GM21515 (cell line): ENCODE data around the gene PPP6R3.
"Not testable (repeated sequence)": the region's sequence is repeated elsewhere in the genome, so short reads cannot be mapped to it uniquely, and the experiment has no call there.

Experiments
- ATAC-seq: cut with Tn5 transposase; IDR thresholded peaks from one replicate; pipeline ENCODE4 v1.9.1; 2021; ENCODE audit not compliant: unreplicated experiment

The PPP6R3 gene

DNA sequence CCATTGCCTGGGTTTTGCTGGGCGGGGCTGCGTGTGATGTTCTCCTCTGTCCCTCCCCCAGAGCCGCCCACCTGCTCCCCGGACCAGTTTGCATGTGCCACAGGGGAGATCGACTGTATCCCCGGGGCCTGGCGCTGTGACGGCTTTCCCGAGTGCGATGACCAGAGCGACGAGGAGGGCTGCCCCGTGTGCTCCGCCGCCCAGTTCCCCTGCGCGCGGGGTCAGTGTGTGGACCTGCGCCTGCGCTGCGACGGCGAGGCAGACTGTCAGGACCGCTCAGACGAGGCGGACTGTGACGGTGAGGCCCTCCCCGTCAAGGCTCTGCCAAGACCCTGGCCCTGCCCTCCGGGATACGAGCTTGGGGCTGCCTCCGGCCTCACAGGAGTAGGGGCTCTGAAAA lies 27.0 kb upstream of the PPP6R3 start:
- ATAC-seq = no peak

DNA sequence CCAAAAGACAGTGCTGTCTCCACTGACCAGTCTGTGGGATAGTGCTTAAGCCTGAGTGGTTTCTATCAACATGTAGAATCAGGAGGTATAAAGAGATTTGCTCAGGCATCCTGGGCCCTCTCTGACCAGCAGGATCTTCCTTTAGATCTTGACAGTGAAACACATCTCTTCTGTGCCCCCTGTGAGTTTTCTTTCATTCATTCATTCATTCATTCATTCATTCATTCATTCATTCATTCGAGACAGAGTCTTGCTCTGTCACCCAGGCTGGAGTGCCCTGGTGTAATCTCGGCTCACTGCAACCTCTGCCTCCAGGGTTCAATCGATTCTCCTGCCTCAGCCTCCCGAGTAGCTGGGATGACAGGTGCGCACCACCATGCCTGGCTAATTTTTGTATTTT lies 26.4 kb upstream of the PPP6R3 start:
- ATAC-seq = not testable (repeated sequence)

DNA sequence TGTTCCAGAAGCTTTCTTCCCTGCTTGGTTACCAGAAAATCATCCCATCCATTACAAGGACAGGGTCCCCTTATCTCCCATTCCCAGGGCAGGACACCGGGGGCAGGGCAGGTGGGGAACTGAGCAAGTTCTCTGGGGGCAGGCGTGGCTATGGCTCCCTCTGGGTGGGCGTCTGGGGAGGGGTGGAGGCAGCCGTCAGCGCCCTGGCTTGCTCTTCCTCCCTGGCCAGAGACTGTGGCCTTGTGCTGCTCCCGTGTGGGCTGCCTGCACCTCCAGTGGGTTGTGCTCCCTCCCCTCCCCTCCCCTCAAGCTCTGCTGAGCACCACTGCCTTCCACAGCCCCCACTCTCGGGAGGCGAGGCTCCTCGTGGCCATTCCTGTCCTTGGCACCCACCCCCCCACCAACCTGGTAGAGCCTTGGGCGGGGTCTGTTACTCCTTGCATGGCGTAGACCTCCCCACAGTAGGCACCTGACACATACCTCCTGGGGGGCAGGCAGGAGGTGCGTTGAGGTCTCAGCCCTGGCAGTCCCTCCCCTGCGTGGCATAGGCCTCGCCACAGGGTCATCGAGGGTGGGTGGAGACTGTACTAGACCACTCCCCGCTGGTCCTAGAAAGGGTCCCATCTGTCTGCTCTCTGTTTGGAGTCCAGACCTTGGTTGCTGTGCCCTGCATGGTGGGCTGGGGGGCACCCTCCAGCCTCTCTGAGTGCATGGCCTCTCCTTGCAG lies 24.2 kb upstream of the PPP6R3 start:
- ATAC-seq = no peak

DNA sequence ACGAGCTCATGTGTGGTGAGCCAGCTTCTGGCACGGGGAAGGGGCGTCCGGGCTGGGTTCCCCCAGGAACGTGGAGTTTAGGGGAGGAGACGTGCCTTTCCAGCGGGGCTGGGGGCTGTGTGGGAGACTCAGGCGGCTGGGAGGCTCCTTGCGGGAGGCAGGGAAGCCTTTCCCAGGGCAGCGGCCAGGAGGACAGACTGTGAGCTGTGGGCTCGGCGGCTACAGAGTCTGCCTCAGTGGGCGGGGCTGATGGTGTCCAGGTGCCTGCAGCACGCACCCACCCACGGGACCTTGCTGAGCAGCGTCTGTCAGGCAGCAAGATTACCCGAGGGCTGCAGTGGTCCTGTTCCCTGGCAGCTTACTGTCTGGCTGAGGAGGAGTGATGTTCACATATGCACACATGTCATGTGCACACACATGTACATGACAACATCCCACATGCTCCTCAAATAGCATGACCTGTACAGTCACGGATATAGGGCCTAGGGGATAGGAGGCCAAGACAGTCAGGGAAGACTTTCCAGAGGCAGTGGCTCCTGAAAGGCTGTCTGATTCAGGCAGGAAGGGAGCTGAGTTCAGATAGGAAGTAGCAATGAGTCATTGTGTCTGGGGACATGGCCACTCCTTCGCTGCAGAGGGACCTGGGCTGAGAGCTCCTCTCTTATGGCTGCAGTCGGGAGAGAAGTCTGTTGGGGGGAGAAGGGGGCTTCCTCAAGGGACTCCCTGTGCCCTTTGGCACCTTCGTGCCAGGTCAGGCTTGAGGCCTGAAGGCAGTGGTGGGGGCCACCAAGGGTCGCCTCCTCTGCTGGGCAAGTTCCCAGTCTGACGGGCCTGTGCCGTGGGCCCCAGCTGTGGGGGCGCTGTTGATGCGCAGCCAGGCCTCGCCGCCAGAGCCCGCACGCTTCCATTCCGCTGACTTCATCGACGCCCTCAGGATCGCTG lies 23.3 kb upstream of the PPP6R3 start:
- ATAC-seq = no peak

DNA sequence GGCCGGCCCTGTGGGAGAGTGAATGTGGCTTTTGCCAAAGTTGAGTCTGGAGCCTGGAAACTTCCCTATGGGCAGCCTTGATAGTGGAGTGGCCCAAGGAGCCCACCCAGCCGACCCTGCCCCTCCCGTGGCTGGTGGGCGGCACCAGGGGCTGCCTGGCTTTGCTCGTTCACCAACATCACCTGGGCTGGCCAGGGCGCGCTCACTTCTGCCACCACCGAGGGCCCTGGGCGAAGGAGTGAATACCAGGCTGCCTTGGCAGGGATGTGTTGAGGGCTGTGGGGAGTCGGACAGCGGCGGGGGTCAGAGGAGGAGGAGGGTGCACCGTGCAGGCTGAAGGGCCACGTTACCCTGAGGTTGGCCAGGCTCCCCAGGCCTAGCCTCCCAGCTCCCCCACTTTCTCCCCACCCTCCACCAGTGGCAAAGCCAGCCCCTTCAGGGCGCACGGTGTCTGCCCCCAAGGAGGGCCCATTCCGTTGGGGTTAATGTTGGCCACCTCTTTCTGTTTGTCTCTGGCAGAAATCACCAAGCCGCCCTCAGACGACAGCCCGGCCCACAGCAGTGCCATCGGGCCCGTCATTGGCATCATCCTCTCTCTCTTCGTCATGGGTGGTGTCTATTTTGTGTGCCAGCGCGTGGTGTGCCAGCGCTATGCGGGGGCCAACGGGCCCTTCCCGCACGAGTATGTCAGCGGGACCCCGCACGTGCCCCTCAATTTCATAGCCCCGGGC lies 22.5 kb upstream of the PPP6R3 start:
- no peak for ATAC-seq

DNA sequence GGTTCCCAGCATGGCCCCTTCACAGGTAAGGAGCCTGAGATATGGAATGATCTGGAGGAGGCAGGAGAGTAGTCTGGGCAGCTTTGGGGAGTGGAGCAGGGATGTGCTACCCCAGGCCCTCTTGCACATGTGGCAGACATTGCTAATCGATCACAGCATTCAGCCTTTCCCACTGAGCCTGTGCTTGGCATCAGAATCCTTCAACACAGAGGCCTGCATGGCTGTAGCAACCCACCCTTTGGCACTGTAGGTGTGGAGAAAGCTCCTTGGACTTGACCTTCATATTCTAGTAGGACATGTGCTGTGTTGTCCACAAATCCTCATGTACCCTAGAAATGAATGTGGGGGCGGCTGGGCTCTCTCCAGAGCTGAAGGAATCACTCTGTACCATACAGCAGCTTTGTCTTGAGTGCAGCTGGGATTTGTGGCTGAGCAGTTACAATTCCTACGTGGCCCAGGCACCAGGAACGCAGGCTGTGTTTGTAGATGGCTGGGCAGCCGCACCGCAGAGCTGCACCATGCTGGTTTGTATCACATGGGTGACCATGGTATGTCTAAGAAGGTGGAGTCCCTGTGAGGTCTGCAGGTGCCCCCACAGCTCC lies 21.8 kb upstream of the PPP6R3 start:
- no peak for ATAC-seq

DNA sequence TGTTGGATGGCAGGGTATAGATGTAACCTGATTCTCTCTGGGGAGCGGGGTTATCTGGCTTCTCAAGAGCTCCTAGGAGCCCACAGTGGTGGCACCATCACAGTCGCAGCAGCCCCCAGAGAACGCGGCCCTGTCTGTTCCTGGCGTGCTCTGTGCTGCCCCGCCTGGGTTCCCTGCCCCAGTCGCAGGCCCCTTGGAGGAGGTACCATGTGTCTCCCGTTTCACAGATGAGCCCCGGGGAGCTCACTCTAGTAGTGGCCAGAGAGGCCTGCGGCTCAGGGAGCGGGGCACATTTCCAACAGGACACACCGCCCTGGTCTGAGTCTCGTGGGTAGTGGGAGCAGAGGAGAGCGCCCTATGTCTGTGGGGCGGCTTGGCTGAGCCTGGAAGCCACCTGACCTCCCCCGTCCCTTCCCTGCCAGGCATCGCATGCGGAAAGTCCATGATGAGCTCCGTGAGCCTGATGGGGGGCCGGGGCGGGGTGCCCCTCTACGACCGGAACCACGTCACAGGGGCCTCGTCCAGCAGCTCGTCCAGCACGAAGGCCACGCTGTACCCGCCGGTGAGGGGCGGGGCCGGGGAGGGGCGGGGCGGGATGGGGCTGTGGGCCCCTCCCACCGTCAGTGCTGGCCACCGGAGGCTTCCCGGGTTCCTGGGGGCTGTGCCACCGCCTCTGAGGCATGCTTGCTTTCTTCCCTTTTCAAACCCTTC lies 21.0 kb upstream of the PPP6R3 start:
- ATAC-seq = no peak

DNA sequence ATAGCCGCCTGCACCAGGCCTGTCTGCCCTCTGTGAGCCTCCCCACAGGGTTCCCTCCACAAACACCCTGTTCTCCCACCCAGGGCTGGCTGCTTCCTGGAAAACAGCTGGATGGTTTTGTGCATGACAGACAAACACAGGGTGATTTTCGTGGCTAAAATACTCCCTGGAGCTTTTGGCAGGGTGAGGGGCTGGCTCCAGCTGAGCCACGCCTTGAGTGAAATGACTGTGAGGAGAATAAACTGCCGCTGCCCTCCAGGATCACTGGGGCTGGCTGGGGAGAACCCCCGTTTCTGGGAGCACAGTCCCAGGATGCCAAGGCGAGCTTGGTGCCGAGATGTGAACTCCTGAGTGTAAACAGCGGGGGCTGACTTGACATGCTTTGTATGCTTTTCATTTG lies 20.3 kb upstream of the PPP6R3 start:
- ATAC-seq = no peak

DNA sequence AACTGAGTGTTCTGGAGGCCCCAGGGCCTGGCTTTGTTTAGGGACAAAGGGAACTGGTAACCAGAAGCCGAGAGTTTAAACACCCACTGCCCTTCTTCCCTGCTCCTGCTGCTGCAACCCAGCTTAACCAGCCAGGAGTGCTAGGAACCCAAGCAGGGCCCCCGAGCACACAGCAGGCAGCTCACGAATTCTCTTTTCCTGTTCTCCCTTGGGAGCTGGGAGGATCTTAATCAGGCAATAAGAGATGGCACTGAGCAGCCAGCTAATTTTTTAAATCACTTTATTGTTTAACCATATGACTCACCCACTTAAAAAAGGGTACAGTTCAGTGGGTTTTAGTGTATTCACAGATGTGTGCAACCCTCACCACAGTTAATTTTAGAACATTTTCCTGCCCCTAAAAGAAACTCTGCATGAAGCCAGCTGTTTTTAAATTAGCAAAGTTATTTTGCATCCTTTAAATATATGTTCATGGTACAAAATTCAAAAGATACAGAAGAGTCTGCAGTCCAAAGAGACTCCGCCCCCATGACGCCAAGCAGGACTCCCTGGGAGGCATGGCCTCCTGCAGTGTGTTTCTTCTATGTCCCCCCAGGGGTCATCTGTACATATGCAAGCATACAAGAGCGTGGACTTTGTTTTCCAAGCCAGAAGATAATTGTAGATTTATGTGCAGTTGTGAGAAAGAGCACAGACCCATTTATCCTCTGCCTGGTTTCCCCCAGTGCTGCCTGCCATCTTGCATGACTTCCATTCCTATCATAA lies 18.9 kb upstream of the PPP6R3 start:
- ATAC-seq = no peak

DNA sequence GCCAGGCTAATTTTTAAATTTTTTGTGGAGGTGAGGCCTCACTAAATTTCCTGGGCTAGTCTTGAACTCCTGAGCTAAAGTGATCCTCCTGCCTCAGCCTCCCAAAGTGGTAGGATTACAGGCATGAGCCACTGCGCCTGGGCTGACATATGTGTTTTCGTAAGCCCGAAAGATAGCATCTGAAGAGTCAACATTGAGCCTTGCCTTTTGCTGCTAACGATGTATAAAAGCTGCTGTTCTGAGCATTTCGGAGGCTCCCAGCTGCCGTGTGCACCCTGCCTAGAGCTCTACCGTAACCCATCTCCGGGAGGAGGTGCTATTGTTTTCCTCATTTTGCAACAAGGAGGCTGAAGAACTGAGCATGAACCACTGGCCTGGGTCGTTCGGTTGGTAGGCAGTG lies 18.1 kb upstream of the PPP6R3 start:
- no peak for ATAC-seq

DNA sequence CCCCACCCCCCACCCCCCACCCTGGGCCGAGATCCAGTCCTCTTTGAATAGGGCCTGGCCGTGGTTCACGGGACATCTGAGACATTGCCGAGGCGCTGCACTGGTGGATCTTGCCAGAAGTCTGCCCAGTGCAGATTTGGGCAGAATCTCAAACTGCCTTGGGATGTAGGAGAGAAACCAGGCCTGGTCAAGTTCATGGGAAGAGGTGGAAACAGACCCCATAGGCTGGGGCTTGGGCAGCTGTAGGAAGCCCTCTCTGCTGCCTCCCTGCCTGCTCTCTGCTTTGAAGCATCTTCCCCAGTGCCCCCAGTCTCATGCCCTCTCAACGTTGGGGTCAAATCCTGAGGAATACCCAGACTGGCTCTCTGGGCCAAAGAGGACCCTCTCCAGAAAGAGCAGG lies 16.0 kb upstream of the PPP6R3 start:
- no peak for ATAC-seq

DNA sequence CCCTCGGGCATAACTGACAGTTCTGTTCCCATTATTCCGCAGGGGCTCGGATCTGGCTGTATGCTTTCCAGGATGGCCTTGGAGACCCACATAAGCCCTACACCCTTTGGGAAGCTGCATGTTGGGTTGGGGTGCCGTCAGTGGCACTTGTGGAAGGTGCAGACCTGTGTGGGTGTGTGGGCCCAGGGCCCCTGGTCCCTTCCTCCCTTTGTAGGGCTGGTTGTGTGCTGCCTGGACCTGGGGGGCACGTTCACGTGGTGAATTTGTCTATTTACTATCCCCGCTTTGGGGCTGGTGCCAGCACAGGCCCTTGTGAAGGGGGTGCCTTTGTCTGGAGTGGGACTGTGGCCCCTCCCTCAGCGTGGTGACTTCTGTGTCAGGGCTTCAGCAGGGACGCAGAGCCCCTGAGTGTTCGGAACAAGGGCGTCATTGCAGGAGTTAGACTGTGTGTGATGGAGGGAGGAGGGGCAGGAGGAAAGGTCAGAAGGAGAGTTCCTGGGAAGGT lies 15.0 kb upstream of the PPP6R3 start:
- no peak for ATAC-seq

DNA sequence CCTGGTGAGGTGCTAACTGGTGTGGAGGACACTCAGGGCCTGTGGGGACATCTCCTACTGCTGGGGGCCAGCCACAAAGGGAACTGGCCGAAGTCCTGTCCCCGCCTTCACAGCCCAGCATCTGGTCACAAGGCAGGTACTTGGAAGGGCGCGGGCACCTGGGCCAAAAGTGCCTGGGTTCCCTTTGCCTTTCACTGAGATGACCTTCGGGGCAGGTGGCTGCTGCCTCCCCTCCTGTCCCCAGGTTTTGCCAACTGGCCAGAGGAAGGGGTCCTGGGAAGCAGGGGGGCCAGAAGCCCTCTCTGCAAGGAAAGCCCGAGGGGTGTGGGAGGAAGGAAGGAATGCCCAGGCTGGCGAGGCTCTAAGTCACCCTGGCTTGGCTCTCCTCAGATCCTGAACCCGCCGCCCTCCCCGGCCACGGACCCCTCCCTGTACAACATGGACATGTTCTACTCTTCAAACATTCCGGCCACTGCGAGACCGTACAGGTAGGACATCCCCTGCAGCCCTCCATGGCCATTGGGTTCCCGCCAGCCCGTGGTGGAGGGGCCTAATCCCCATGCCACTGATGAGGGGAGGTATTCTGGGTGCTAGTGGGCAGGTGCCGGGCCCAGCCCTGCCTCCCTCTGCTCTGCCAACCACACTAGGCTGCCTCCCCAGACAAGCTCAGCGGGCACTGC lies 14.4 kb upstream of the PPP6R3 start:
- ATAC-seq = no peak

DNA sequence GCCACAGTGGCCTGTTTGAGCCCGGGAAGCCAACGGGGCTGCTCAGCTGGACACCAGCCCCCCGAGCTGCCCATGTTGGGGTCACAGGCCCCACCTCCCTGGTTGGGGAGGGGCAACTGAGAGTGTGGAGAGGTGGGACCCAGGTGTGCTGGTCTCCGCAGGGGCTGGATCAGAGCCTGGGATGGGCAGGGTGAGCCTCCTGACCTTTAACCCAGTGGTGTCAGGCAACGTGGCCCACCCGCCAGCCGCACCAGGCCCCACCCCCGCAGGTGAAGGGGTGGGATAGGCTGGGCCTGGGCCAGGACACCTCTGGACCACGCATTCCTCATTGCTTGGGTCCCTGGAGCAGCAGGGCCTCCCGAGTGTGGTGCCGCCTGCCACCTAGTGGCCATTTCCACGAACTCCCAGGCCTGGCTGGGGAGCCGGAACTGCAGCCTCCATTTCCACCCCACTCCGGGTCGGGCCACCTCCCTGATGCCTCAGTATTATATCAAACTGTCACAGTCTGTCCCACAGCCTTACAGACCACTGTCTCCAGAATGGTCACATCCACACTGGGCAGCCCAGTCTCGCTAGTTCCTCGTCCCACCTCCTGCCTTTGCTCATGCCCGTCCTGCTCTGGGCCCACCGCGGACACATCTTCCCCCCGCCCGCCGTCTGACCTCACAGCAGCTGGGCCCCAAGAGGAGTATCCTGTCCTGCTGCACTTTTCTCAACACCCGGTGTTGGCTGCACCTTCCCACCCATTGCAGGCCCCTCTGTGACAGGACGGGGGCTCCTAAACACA lies 13.3 kb upstream of the PPP6R3 start:
- ATAC-seq = no peak

DNA sequence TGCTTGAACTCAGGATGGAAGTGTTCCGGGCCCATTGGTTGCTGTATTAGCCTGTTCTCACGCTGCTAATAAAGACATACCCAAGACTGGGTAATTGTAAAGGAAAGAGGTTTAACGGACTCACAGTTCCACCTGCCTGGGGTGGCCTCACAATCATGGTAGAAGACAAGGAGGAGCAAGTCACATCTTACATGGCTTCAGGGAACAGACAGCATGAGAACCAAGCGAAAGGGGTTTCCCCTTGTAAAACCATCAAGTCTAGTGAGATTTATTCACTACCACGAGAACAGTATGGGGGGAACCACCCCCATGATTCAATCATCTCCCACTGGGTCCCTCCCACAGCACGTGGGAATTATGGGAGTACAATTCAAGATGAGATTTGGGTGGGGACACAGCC lies 12.6 kb upstream of the PPP6R3 start:
- not testable (repeated sequence) for ATAC-seq

DNA sequence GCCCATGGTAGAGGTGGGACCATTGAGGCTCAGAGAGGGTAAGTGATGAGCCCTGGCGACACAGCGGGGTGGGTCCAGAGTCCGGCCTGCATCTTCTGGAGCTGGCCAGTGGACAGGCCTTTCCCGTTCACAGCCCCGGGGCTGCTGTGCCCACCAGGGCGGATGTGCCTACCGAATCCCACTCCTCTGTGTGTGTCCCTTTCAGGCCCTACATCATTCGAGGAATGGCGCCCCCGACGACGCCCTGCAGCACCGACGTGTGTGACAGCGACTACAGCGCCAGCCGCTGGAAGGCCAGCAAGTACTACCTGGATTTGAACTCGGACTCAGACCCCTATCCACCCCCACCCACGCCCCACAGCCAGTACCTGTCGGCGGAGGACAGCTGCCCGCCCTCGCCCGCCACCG lies 11.9 kb upstream of the PPP6R3 start:
- ATAC-seq = no peak

DNA sequence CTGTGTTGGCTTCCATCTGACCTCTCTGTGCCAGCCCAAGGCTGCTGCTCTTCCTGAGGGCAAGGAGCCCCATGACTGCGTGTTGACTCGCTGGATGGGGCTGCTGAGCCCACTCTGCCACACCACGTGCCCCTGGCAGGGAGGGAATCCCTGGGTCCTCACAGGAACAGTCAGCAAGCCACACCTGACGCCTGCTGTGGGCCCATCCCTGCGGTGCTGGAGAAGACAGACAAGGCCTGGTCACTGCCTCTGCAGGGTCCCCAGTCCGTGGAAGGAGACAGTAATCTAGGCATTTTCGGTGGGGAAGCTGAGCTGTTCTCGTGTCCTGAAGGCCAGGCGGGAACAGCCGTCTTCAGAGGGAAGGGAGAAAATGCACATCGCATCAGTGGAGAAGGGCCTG lies 10.6 kb upstream of the PPP6R3 start:
- no peak for ATAC-seq

DNA sequence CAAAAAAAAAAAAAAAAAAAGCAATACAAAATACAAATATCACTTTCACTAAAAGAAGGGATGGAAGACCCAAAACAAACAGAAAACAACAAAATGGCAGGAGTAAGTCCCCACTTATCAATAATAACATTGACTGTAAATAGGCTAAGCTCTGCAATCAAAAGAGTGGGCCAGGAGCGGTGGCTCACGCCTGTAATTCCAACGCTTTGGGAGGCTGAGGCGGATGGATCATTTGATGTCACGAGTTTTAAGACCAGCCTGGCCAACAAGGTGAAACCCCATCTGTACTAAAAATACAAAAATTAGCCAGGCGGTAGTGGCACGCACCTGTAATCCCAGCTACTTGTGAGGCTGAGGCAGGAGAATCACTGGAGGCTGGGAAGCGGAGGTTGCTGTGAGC lies 9.8 kb upstream of the PPP6R3 start:
- ATAC-seq = no peak
